PC-3 (cell line): ENCODE measurements around the gene MACROD2. TPM values are rescaled to one million over a fixed set of nuclear protein-coding genes. Genes with fewer than 3 reads are reported as not detected.

Experiments
- ATAC-seq: fragments of 200-7000 bp; cut with Tn5 transposase; 2 replicates; pipeline ENCODE4 v1.9.1; 2020; ENCODE audit warnings: mild to moderate bottlenecking, moderate library complexity
- BruUV-seq: library from RNA; stranded (reverse); fragments of 400-500 nt; replicated peaks from 2 replicates; lab custom pipeline; 2021; lab: Mats Ljungman, UMichigan
- CTCF ChIA-PET: fragments of 300-600 bp; sonication (Branson Sonifier 250); formaldehyde crosslinking; loops from one replicate; lab custom pipeline; 2022; ENCODE audit warnings: antibody characterized with exemption; lab: Charles Lee
- POLR2A ChIA-PET: fragments of 300-600 bp; sonication (Branson Sonifier 250); formaldehyde crosslinking; loops from one replicate; lab custom pipeline; 2022; ENCODE audit warnings: antibody characterized with exemption; ENCODE audit not compliant: unreplicated experiment; lab: Charles Lee
- DNase-seq: peaks from one replicate; pipeline ENCODE4 v3.0.0-alpha.2; 2015
- H2AFZ ChIP-seq: fragments of 300-600 bp; sonication (generic); 2 replicates; pipeline ENCODE4 v1.6.0; 2016; ENCODE audit warnings: antibody characterized with exemption, low read length
- H3F3A ChIP-seq: fragments of 300-600 bp; sonication (generic); one replicate; pipeline ENCODE4 v1.6.0; 2017; ENCODE audit warnings: antibody characterized with exemption, low read length, control low read depth, mild to moderate bottlenecking; ENCODE audit not compliant: unreplicated experiment
- H3K27ac ChIP-seq: fragments of 300-600 bp; sonication (generic); 2 replicates; pipeline ENCODE4 v1.5.1; 2016; ENCODE audit warnings: mild to moderate bottlenecking, low read length
- H3K27me3 ChIP-seq: fragments of 300-600 bp; sonication (generic); 2 replicates; pipeline ENCODE4 v1.6.1; 2016; ENCODE audit warnings: low read length, mixed read lengths
- H3K36me3 ChIP-seq: fragments of 300-600 bp; sonication (generic); 2 replicates; pipeline ENCODE4 v1.6.1; 2016; ENCODE audit warnings: low read depth, mixed run types, low read length, mixed read lengths
- H3K4me1 ChIP-seq: fragments of 300-600 bp; sonication (generic); 2 replicates; pipeline ENCODE4 v1.5.1; 2016; ENCODE audit warnings: low read length; ENCODE audit not compliant: insufficient read depth
- H3K4me2 ChIP-seq: fragments of 300-600 bp; sonication (generic); 2 replicates; pipeline ENCODE4 v1.6.0; 2016; ENCODE audit warnings: low read length
- H3K4me3 ChIP-seq: fragments of 300-600 bp; sonication (generic); 2 replicates; pipeline ENCODE4 v1.5.1; 2016; ENCODE audit warnings: mild to moderate bottlenecking, low read length, mixed read lengths
- H3K79me2 ChIP-seq: fragments of 300-600 bp; sonication (generic); 2 replicates; pipeline ENCODE4 v1.6.1; 2017; ENCODE audit warnings: low read length, mixed read lengths
- H3K9ac ChIP-seq: fragments of 300-600 bp; sonication (generic); 2 replicates; pipeline ENCODE4 v1.6.0; 2016; ENCODE audit warnings: mild to moderate bottlenecking, low read length
- H3K9me2 ChIP-seq: fragments of 300-600 bp; sonication (generic); replicated peaks from 2 replicates; pipeline ENCODE4 v1.6.1; 2016; ENCODE audit warnings: mixed run types, low read length, mixed read lengths
- H3K9me3 ChIP-seq: fragments of 300-600 bp; sonication (generic); 2 replicates; pipeline ENCODE4 v1.6.1; 2016; ENCODE audit warnings: low read length, mixed read lengths
- H4K20me1 ChIP-seq: fragments of 300-600 bp; sonication (generic); 2 replicates; pipeline ENCODE4 v1.6.1; 2016; ENCODE audit warnings: low read length, mixed read lengths
- EZH2 ChIP-seq: fragments of 300-600 bp; sonication (generic); IDR thresholded peaks from one replicate; pipeline ENCODE4 v1.6.1; 2017; ENCODE audit warnings: antibody characterized with exemption, mild to moderate bottlenecking, low read length; ENCODE audit not compliant: unreplicated experiment
- EZH2phosphoT487 ChIP-seq: fragments of 300-600 bp; sonication (generic); IDR thresholded peaks from 2 replicates; pipeline ENCODE4 v1.6.1; 2018; ENCODE audit warnings: mild to moderate bottlenecking, antibody characterized with exemption, low read length, borderline replicate concordance
- intact Hi-C: fragments of 100-400 bp; cut with micrococcal nuclease; formaldehyde crosslinking; loops from 2 replicates; pipeline ENCODE4 v1.9.0; 2023
- total RNA-seq: library from RNA; depleted of rRNA; stranded (reverse); fragments of >200 nt; gene quantifications from 2 replicates; pipeline ENCODE4 v1.2.3, GENCODE V29; 2014
- TF ChIP-seq, protein P1 (sequence below): fragments of 300-600 bp; sonication (generic); conservative IDR thresholded peaks from 2 replicates; pipeline ENCODE4 v1.5.1; 2017; ENCODE audit warnings: antibody characterized with exemption, low read depth, mild to moderate bottlenecking, low read length

The MACROD2 gene
- total RNA-seq, 1 experiment from 2014 or later = 3.1 TPM

DNA sequence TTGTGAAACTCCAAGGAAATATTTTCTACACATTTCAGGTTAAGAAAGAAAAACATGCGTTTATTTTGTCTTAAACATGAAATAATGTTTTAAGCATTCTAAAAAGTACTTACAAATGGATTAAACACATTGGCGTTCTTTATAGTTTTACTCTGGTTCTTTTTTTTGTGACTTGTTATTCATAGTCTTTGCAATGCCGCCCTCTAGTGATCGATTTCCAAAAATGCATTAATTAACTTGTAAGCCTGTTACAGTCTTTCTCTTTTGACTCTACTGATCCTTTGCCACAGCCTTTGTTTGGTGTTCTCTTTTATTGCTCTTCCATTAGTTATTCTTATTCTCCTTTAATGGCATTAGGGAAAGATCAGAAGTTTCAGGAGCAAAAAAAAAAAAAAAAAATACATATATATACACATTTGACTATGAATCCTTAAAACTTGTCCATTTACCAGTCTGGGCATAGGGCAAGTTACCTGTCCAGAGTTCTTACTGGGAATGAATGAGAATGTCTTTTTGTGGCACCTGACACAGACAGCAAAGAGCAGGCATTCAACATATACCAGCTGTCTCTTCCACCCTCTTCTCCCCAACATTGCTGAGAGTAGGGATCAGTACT is 59.9 kb downstream of the MACROD2 start:
- ATAC-seq (0 out of 2 replicates have a peak, but pooled peaks have one; percentile 27), DNase-seq (peak; percentile 83)
- CTCF ChIA-PET = no interaction called here
- POLR2A ChIA-PET = no interaction called here
- Histone ChIP-seq H3K27ac (no peak overlapping the region), H3K79me2 (no peaks in the 10 kb centered on the region), H3K9ac (no peak overlapping the region), H3K27me3 (no peaks in the 10 kb centered on the region), H4K20me1 (no peaks in the 10 kb centered on the region), H3K9me2 (no peaks in the 10 kb centered on the region), H2AFZ (no peak overlapping the region), H3F3A (no peaks in the 10 kb centered on the region), H3K4me3 (no peak overlapping the region), H3K9me3 (no peaks in the 10 kb centered on the region), H3K4me1 (no peaks in the 10 kb centered on the region), H3K36me3 (no peaks in the 10 kb centered on the region), H3K4me2 (no peak overlapping the region)
- intact Hi-C loops = loop anchor here (1.0 to 5.0 kb wide), 3 partner anchors 58 to 235 kb away; partner anchors contain the start of gene MACROD2
- no peak for TF ChIP-seq EZH2phosphoT487
- no peak for TF ChIP-seq EZH2
- TF ChIP-seq, protein P1, sequence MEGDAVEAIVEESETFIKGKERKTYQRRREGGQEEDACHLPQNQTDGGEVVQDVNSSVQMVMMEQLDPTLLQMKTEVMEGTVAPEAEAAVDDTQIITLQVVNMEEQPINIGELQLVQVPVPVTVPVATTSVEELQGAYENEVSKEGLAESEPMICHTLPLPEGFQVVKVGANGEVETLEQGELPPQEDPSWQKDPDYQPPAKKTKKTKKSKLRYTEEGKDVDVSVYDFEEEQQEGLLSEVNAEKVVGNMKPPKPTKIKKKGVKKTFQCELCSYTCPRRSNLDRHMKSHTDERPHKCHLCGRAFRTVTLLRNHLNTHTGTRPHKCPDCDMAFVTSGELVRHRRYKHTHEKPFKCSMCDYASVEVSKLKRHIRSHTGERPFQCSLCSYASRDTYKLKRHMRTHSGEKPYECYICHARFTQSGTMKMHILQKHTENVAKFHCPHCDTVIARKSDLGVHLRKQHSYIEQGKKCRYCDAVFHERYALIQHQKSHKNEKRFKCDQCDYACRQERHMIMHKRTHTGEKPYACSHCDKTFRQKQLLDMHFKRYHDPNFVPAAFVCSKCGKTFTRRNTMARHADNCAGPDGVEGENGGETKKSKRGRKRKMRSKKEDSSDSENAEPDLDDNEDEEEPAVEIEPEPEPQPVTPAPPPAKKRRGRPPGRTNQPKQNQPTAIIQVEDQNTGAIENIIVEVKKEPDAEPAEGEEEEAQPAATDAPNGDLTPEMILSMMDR = peak; percentile 88
- BruUV-seq = no TSS peak

GRCh38 chr20:14062171-14062570 is 66.9 kb downstream of the MACROD2 start:
- Histone ChIP-seq H4K20me1 (no peaks in the 10 kb centered on the region), H3K9ac (no peak overlapping the region), H3K4me1 (peaks cover 6% of the 10 kb centered on the region; the same call in 1 of the 2 replicates), H3K9me2 (no peaks in the 10 kb centered on the region), H3K27me3 (no peaks in the 10 kb centered on the region), H3F3A (no peaks in the 10 kb centered on the region), H3K27ac (no peak overlapping the region), H2AFZ (no peak overlapping the region), H3K79me2 (no peaks in the 10 kb centered on the region), H3K36me3 (no peaks in the 10 kb centered on the region), H3K4me2 (no peak overlapping the region), H3K4me3 (no peak overlapping the region), H3K9me3 (no peaks in the 10 kb centered on the region)
- TF ChIP-seq EZH2 = no peak
- TF ChIP-seq, protein P1 = no peak
- intact Hi-C loops = no loop called here
- ChIA-PET CTCF (interaction anchor here (0.5 kb wide), 1 partner anchor 278 kb away, joined by 14 read pairs; no protein-coding TSS in a partner anchor), POLR2A (no interaction called here)
- no peak for ATAC-seq
- BruUV-seq = no TSS peak
- DNase-seq = no peak

GRCh38 chr20:14062786-14063185 is 67.5 kb downstream of the MACROD2 start:
- H4K20me1 ChIP-seq = no peaks in the 10 kb centered on the region
- H3F3A ChIP-seq = no peaks in the 10 kb centered on the region
- H3K4me1 ChIP-seq = peaks cover 12% of the 10 kb centered on the region
- H3K9me3 ChIP-seq = no peaks in the 10 kb centered on the region
- H3K36me3 ChIP-seq = no peaks in the 10 kb centered on the region
- H3K27ac ChIP-seq = no peak overlapping the region
- intact Hi-C loops = no loop called here
- H3K4me2 ChIP-seq = no peak overlapping the region
- CTCF ChIA-PET = no interaction called here
- BruUV-seq = no TSS peak
- H3K9ac ChIP-seq = no peak overlapping the region
- no peaks in the 10 kb centered on the region for H3K79me2 ChIP-seq
- POLR2A ChIA-PET = no interaction called here
- H3K9me2 ChIP-seq = no peaks in the 10 kb centered on the region
- no peaks in the 10 kb centered on the region for H3K27me3 ChIP-seq
- peak; percentile 27; the same call in 1 of the 2 replicates for ATAC-seq
- no peak overlapping the region for H3K4me3 ChIP-seq
- no peak overlapping the region for H2AFZ ChIP-seq
- peak; percentile 44 for DNase-seq
- TF ChIP-seq EZH2phosphoT487 = no peak
- TF ChIP-seq, protein P1 = no peak
- no peak for TF ChIP-seq EZH2
